GM12878 (cell line): ENCODE results near the gene KPTN.

Experiments
- BACH1 ChIP-seq: fragments of 450-650 bp; IDR thresholded peaks from 2 replicates; pipeline ENCODE4 v1.6.1; 2017; ENCODE audit warnings: mild to moderate bottlenecking, borderline replicate concordance
- BHLHE40 ChIP-seq, 2 experiments: fragments of 450-650 bp in 1 of 2; IDR thresholded peaks; 2 replicates each; pipeline ENCODE4 v1.6.1; 2011 to 2017; ENCODE audit warnings: low read depth in 2 of 2, borderline replicate concordance in 1 of 2, improper control_type of control experiment in 1 of 2, low read length in 1 of 2, mild to moderate bottlenecking in 1 of 2
- CREB1 ChIP-seq: IDR thresholded peaks from 2 replicates; pipeline ENCODE4 v1.6.1; 2012; ENCODE audit warnings: low read depth, mild to moderate bottlenecking, inconsistent platforms
- CTCF ChIP-seq, 3 experiments: IDR thresholded peaks in 2 of 3; conservative IDR thresholded peaks in 1 of 3; 2 replicates each; pipeline ENCODE4 v1.5.1; 2011; ENCODE audit warnings: low read depth in 3 of 3, low read length in 3 of 3, mild to moderate bottlenecking in 3 of 3, control low read depth in 2 of 3, moderate library complexity in 2 of 3, inconsistent platforms in 1 of 3, mixed read lengths in 1 of 3; ENCODE audit not compliant: control insufficient read depth in 2 of 3, insufficient read depth in 1 of 3; ENCODE audit errors: extremely low read depth in 1 of 3
- GATAD2B ChIP-seq: fragments of 450-650 bp; conservative IDR thresholded peaks from 2 replicates; pipeline ENCODE4 v1.6.1; 2017; ENCODE audit warnings: low read depth, mild to moderate bottlenecking, moderate library complexity
- HDAC2 ChIP-seq: fragments of 200-600 bp; sonication (generic); IDR thresholded peaks from 2 replicates; pipeline ENCODE4 v1.6.1; 2017
- IRF3 ChIP-seq: fragments of 450-650 bp; IDR thresholded peaks from 2 replicates; pipeline ENCODE4 v1.6.1; 2014; ENCODE audit warnings: mild to moderate bottlenecking
- NFXL1 ChIP-seq: fragments of 450-650 bp; IDR thresholded peaks from 2 replicates; pipeline ENCODE4 v1.6.1; 2017; ENCODE audit warnings: antibody characterized with exemption, mild to moderate bottlenecking, borderline replicate concordance
- RFX5 ChIP-seq: IDR thresholded peaks from 2 replicates; pipeline ENCODE4 v1.6.1; 2011; ENCODE audit warnings: low read depth, low read length, improper control_type of control experiment
- SREBF1 ChIP-seq: IDR thresholded peaks from 2 replicates; pipeline ENCODE4 v1.6.1; 2012; ENCODE audit warnings: mild to moderate bottlenecking, low read length

- TF ChIP-seq CTCF (IDR thresholded peaks at IDR 0.05 in 2 of 3, conservative IDR thresholded peaks at IDR 0.05 in 1 of 3; ENCODE audit: control insufficient read depth in 2 of 3, extremely low read depth in 1 of 3, insufficient read depth in 1 of 3, low read depth in 3 of 3, low read length in 3 of 3) (no peak), BHLHE40 (IDR thresholded peaks at IDR 0.05; ENCODE audit: borderline replicate concordance in 1 of 2, low read depth in 2 of 2, low read length in 1 of 2) (no peak), NFXL1 (no peak), BACH1 (no peak), RFX5 (no peak), IRF3 (no peak), SREBF1 (no peak), HDAC2 (no peak), CREB1 (no peak), GATAD2B (no peak)
These were observed 19.8 kb upstream of the KPTN start for GRCh38 chr19:47503826-47504150.
